Lower leg skin (tissue), 4 donors: ENCODE data around the gene APBB2. TPM values are rescaled to one million over a fixed set of nuclear protein-coding genes. Genes with fewer than 3 reads are reported as not detected.

Source experiments
- DNase-seq, 2 donors: peaks; one replicate each; pipeline ENCODE4 v3.0.0-alpha.2; 2019; ENCODE audit warnings: low spot score in 2 of 2
- H3K4me3 ChIP-seq: fragments of 200-600 bp; sonication (generic); 2 replicates; pipeline ENCODE4 v1.5.1; 2017; ENCODE audit warnings: mild to moderate bottlenecking, low read depth; ENCODE audit not compliant: poor library complexity, severe bottlenecking
- CTCF ChIP-seq, 3 donors: fragments of 450-650 bp; IDR thresholded peaks; one replicate each; pipeline ENCODE4 v1.5.1; 2016; ENCODE audit warnings: antibody characterized with exemption in 3 of 3, mild to moderate bottlenecking in 3 of 3, moderate library complexity in 2 of 3
- POLR2A ChIP-seq, 2 donors: fragments of 450-650 bp; IDR thresholded peaks; one replicate each; pipeline ENCODE4 v1.6.1; 2016 to 2017; ENCODE audit warnings: antibody characterized with exemption in 2 of 2, mild to moderate bottlenecking in 1 of 2, moderate library complexity in 1 of 2
- WGBS, 2 donors: methylation state at CpG; one replicate each; pipeline ENCODE4 v1.1.5; 2018; 5-methylcytosine and 5-hydroxymethylcytosine counted together
- intact Hi-C: fragments of 100-400 bp; cut with DNase I; formaldehyde crosslinking; loops from one replicate; pipeline ENCODE4 v1.15.0; 2023; ENCODE audit warnings: low total_unique reads
- total RNA-seq, 4 donors: library from RNA; depleted of rRNA; stranded (reverse); fragments of >200 nt; gene quantifications; one replicate each; pipeline ENCODE4 v1.1.0, GENCODE V29; 2016

APBB2 gene
- total RNA-seq, 4 donors from 2014 or later: 24.0 to 49.2 (median 43.3) TPM

GRCh38 chr4:40878548-40879055, 335.7 kb downstream of the APBB2 start:
- WGBS, 2 donors: 83 to 86% methylated on average over 6 of the region's 6 CpGs
- intact Hi-C loops: no loop called here

GRCh38 chr4:40877081-40877480, 337.3 kb downstream of the APBB2 start:
- intact Hi-C loops: no loop called here
- TF ChIP-seq POLR2A (IDR thresholded peaks at IDR 0.05) (no peak), CTCF (IDR thresholded peaks at IDR 0.05) (no peak)
- no peak for DNase-seq
- H3K4me3 ChIP-seq: no peak overlapping the region
- 94 to 97% methylated on average over 6 of the region's 6 CpGs for WGBS, 2 donors

More at GRCh38 chr4:40878548-40879055, 335.7 kb downstream of the APBB2 start:
- TF ChIP-seq CTCF (IDR thresholded peaks at IDR 0.05): no peak
- H3K4me3 ChIP-seq: no peak overlapping the region
- no peak for DNase-seq

- DNase-seq: no peak
- TF ChIP-seq CTCF (IDR thresholded peaks at IDR 0.05) (no peak), POLR2A (IDR thresholded peaks at IDR 0.05) (no peak)
- no peak overlapping the region for H3K4me3 ChIP-seq
- 90 to 98% methylated on average over 1 of the region's 1 CpG for WGBS, 2 donors
- intact Hi-C loops: no loop called here
Measured at GRCh38 chr4:40875507-40876150, 338.7 kb downstream of the APBB2 start.

DNA sequence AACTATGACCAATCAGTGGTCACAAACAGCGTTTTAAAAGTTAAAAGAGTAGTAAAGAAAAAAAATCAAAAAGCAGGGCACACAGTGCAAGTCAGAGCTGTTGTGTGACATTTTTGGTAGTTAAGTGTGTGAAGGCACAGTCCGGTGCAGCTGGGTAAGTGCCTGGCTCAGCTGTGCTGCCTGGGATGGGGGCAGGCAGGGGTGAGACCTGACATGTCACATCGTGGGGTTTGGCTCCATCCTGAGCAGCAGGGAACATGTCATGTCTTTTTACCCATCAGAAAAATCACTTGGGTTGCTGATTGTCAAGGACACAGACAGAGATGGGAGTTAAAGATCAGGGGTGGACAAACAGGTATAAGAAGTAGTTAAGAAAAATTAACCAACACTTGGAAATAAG, 339.4 kb downstream of the APBB2 start:
- 73 to 78% methylated on average over 3 of the region's 3 CpGs for WGBS, 2 donors
- intact Hi-C loops: no loop called here
- H3K4me3 ChIP-seq: no peak overlapping the region
- no peak for DNase-seq
- TF ChIP-seq CTCF (IDR thresholded peaks at IDR 0.05) (no peak), POLR2A (IDR thresholded peaks at IDR 0.05) (no peak)

DNA sequence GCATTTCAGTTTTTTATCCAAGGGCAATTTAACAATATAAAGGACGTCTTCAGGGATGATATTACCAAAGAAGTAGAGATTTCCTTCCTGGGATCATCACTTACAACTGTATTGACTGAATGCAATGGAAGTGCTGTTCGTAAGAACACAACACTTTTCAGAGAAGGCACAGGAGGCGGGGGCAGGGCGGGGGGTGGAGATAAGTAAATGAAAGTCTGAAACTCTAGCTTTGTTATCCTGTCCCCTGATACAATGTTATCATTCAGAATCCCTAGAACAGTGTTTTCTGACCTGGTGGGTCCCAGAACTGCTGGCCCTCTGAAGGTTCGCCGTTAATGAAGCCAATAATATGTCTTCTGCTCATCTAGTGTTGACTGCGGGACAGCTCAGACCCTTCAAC, 340.0 kb downstream of the APBB2 start:
- DNase-seq: no peak
- 92 to 93% methylated on average over 7 of the region's 7 CpGs for WGBS, 2 donors
- intact Hi-C loops: no loop called here
- H3K4me3 ChIP-seq: no peak overlapping the region
- TF ChIP-seq POLR2A (IDR thresholded peaks at IDR 0.05) (no peak), CTCF (IDR thresholded peaks at IDR 0.05) (no peak)
